HepG2 (cell line): Measurements from ENCODE around the gene RCBTB1. TPM values are rescaled to one million over a fixed set of nuclear protein-coding genes. Genes with fewer than 3 reads are reported as not detected.

ENCODE experiments used
- AHR ChIP-seq: IDR thresholded peaks from 2 replicates; pipeline ENCODE4 v1.6.1; 2018; ENCODE audit warnings: missing genetic modification reagents, missing compliant biosample characterization
- GATAD2A ChIP-seq: IDR thresholded peaks from 2 replicates; pipeline ENCODE4 v1.6.1; 2016
- HMG20B ChIP-seq: conservative IDR thresholded peaks from 2 replicates; pipeline ENCODE4 v1.6.1; 2016; ENCODE audit warnings: missing genetic modification reagents, missing compliant biosample characterization
- MAFG ChIP-seq: sonication (generic); formaldehyde crosslinking; IDR thresholded peaks from 2 replicates; pipeline ENCODE4 v1.5.1; 2020; ENCODE audit warnings: mild to moderate bottlenecking, missing genetic modification reagents
- MYPOP ChIP-seq: sonication (generic); formaldehyde crosslinking; IDR thresholded peaks from 2 replicates; pipeline ENCODE4 v1.8.1; 2023; ENCODE audit warnings: mild to moderate bottlenecking, moderate library complexity, missing genetic modification reagents
- PAWR ChIP-seq: sonication (generic); formaldehyde crosslinking; IDR thresholded peaks from 2 replicates; pipeline ENCODE4 v1.4.0; 2020; ENCODE audit warnings: missing genetic modification reagents, mild to moderate bottlenecking, borderline replicate concordance
- PTBP1 ChIP-seq: fragments of 200-400 bp; formaldehyde crosslinking; IDR thresholded peaks from 2 replicates; pipeline ENCODE4 v1.6.1; 2018; ENCODE audit warnings: low read length, low read depth; ENCODE audit not compliant: poor library complexity, severe bottlenecking
- RFX1 ChIP-seq: fragments of 450-650 bp; IDR thresholded peaks from 2 replicates; pipeline ENCODE4 v1.6.1; 2017
- SNRNP70 ChIP-seq: fragments of 200-400 bp; formaldehyde crosslinking; IDR thresholded peaks from 2 replicates; pipeline ENCODE4 v1.6.1; 2017; ENCODE audit warnings: mild to moderate bottlenecking, low read depth, low read length, moderate library complexity
- SRY ChIP-seq: sonication (generic); formaldehyde crosslinking; IDR thresholded peaks from 2 replicates; pipeline ENCODE4 v1.8.0; 2022; ENCODE audit warnings: mild to moderate bottlenecking, missing genetic modification reagents
- ZFP1 ChIP-seq: IDR thresholded peaks from 2 replicates; pipeline ENCODE4 v1.6.1; 2016
- ZNF451 ChIP-seq: sonication (generic); formaldehyde crosslinking; IDR thresholded peaks from 2 replicates; pipeline ENCODE4 v1.5.0; 2020; ENCODE audit warnings: mild to moderate bottlenecking, missing genetic modification reagents
- ZNF484 ChIP-seq: sonication (generic); formaldehyde crosslinking; IDR thresholded peaks from 2 replicates; pipeline ENCODE4 v1.5.1; 2020; ENCODE audit warnings: mild to moderate bottlenecking, low read depth, missing genetic modification reagents, borderline replicate concordance
- ZNF501 ChIP-seq: sonication (generic); formaldehyde crosslinking; IDR thresholded peaks from 2 replicates; pipeline ENCODE4 v1.5.1; 2020; ENCODE audit warnings: mild to moderate bottlenecking, moderate library complexity, missing genetic modification reagents
- ZNF572 ChIP-seq: sonication (generic); formaldehyde crosslinking; IDR thresholded peaks from 2 replicates; pipeline ENCODE4 v1.5.1; 2020; ENCODE audit warnings: mild to moderate bottlenecking, missing genetic modification reagents
- ZNF670 ChIP-seq: sonication (generic); formaldehyde crosslinking; IDR thresholded peaks from 2 replicates; pipeline ENCODE4 v1.8.0; 2022; ENCODE audit warnings: mild to moderate bottlenecking, missing genetic modification reagents, borderline replicate concordance
- ZNF7 ChIP-seq: IDR thresholded peaks from 2 replicates; pipeline ENCODE4 v1.6.1; 2016; ENCODE audit warnings: missing biosample characterization, missing genetic modification reagents
- polyA plus RNA-seq, 8 experiments: library from polyadenylated mRNA; depleted of rRNA in 3 of 8; stranded (reverse) in 7 of 8; unstranded in 1 of 8; fragments of >200 nt; fragmentation: Illumina TruSeq in 4 of 8; extraction: Trizol in 4 of 8; gene quantifications; 2 replicates each; pipeline versions ENCODE4 v1.2.1 to v1.2.3, GENCODE V29; 2011 to 2016; ENCODE audit warnings: low read depth in 4 of 8, missing spikeins in 1 of 8, mixed read lengths in 1 of 8; ENCODE audit not compliant: insufficient read depth in 1 of 8
- total RNA-seq, 5 experiments: library from RNA; depleted of rRNA; stranded (reverse); fragments of >200 nt; fragmentation: Illumina TruSeq; extraction: Trizol; gene quantifications; 2 replicates each; pipeline ENCODE4 v1.2.3, GENCODE V29; 2016; ENCODE audit warnings: low read depth in 1 of 5
- TF ChIP-seq, protein P1 (sequence below): sonication (generic); formaldehyde crosslinking; IDR thresholded peaks from 2 replicates; pipeline ENCODE4 v1.4.0; 2020; ENCODE audit warnings: missing genetic modification reagents, borderline replicate concordance
- TF ChIP-seq, protein P2 (sequence below): IDR thresholded peaks from 2 replicates; pipeline ENCODE4 v1.6.1; 2016; ENCODE audit warnings: control low read depth
- TF ChIP-seq, protein P3 (sequence below): sonication (generic); formaldehyde crosslinking; IDR thresholded peaks from 2 replicates; pipeline ENCODE4 v1.8.0; 2022; ENCODE audit warnings: missing genetic modification reagents, mild to moderate bottlenecking, inconsistent platforms, borderline replicate concordance

The RCBTB1 gene
- total and polyA plus RNA-seq, 2 of the 13 experiments (the other 11 are each of a cell fraction or from before 2014, with no cell fraction given) = 13.4 to 21.6 TPM

- TF ChIP-seq, protein P1, sequence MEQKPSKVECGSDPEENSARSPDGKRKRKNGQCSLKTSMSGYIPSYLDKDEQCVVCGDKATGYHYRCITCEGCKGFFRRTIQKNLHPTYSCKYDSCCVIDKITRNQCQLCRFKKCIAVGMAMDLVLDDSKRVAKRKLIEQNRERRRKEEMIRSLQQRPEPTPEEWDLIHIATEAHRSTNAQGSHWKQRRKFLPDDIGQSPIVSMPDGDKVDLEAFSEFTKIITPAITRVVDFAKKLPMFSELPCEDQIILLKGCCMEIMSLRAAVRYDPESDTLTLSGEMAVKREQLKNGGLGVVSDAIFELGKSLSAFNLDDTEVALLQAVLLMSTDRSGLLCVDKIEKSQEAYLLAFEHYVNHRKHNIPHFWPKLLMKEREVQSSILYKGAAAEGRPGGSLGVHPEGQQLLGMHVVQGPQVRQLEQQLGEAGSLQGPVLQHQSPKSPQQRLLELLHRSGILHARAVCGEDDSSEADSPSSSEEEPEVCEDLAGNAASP (CRISPR knock-in tag) = no peak
- TF ChIP-seq ZNF670 = no peak
- TF ChIP-seq HMG20B = no peak
- no peak for TF ChIP-seq MAFG
- no peak for TF ChIP-seq ZNF484
- no peak for TF ChIP-seq RFX1
- TF ChIP-seq SNRNP70 = no peak
- no peak for TF ChIP-seq ZFP1 (CRISPR knock-in tag)
- no peak for TF ChIP-seq PAWR (CRISPR knock-in tag)
- TF ChIP-seq, protein P2, sequence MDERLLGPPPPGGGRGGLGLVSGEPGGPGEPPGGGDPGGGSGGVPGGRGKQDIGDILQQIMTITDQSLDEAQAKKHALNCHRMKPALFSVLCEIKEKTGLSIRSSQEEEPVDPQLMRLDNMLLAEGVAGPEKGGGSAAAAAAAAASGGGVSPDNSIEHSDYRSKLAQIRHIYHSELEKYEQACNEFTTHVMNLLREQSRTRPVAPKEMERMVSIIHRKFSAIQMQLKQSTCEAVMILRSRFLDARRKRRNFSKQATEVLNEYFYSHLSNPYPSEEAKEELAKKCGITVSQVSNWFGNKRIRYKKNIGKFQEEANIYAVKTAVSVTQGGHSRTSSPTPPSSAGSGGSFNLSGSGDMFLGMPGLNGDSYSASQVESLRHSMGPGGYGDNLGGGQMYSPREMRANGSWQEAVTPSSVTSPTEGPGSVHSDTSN = no peak
- 0 out of 2 replicates have a peak, but pooled peaks have one; percentile 27 for TF ChIP-seq AHR
- TF ChIP-seq ZNF451 = 0 out of 2 replicates have a peak, but pooled peaks have one; percentile 37
- no peak for TF ChIP-seq ZNF572 (CRISPR knock-in tag)
- TF ChIP-seq ZNF501 = no peak
- TF ChIP-seq PTBP1 = no peak
- no peak for TF ChIP-seq ZNF7 (CRISPR knock-in tag)
- peak; percentile 89 for TF ChIP-seq SRY (CRISPR knock-in tag)
- no peak for TF ChIP-seq GATAD2A (CRISPR knock-in tag)
- TF ChIP-seq, protein P3, sequence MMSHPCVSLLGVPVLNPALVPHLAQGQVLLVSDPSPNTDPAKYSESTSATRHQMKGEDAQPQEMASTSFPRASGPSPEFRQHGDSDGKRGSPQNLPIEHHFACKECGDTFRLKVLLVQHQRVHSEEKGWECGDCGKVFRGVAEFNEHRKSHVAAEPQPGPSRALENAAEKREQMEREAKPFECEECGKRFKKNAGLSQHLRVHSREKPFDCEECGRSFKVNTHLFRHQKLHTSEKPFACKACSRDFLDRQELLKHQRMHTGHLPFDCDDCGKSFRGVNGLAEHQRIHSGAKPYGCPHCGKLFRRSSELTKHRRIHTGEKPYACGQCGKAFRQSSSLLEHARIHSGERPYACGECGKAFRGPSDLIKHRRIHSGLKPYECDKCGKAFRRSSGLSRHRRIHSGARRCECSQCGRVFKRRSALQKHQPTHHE = 0 out of 2 replicates have a peak, but pooled peaks have one; percentile 37
- TF ChIP-seq MYPOP (CRISPR knock-in tag) = no peak; the same call in 1 of the 2 replicates
Measured at GRCh38 chr13:49585220-49586157, at the start of gene RCBTB1 (continued).
